DMS114 treated with DMSO at 0.1 percent for 48 hours (cell line): ENCODE results near the gene SRCAP.
"Not testable (repeated sequence)": the region's sequence is repeated elsewhere in the genome, so short reads cannot be mapped to it uniquely, and the experiment has no call there.

Source experiments
- DNase-seq: peaks from one replicate; lab custom pipeline; 2025; ENCODE audit not compliant: unreplicated experiment; lab: John Stamatoyannopoulos, UW

Gene SRCAP

DNA sequence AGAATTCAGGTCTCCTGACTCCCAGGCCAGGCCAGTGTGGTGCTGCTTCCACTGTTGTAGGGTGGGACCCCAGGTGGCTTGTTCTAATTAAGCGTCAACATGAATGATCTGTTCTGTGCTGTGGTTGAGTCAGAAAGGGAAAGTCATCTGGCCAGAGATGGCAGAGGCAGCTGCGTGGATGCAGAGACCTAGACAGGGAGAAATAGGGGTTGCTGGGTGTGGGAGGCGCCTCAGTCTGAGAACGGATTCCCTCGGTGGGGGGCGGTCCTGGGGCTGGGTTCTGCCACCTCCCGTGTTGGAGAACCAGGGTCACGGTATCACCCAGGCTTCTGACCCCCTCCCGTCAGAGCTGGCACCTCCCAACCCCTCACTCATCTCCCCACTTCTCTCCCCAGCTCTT lies 35.2 kb upstream of the SRCAP start:
- DNase-seq = no peak

DNA sequence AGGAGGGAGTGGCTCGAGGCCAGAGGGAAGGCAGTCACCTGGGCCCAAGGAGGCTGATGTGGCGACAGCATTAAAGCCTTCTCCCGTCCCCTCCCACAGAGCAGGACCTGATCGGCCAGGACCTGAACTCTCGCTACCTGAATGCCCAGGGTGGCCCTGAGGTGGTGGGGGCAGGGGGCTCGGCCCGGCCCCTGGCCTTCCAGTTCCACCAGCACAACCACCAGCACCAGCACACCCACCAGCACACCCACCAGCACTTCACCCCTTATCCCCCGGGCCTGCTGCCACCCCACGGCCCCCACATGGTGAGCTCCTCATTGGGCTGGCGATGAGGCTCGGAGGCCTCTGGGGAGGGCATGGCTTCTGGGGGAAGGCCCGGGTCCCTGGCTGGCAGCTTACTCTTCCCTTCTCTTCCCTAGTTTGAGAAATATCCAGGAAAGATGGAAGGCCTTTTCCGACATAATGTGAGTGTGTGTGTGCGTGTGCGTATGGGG lies 34.3 kb upstream of the SRCAP start:
- DNase-seq = no peak

GRCh38 chr16:30665155-30665829 lies 33.7 kb upstream of the SRCAP start:
- DNase-seq = no peak

GRCh38 chr16:30665830-30666190 lies 33.2 kb upstream of the SRCAP start:
- DNase-seq = no peak

- no peak for DNase-seq
These were observed 32.3 kb upstream of the SRCAP start for GRCh38 chr16:30666681-30667080.

GRCh38 chr16:30667361-30667905 lies 31.5 kb upstream of the SRCAP start:
- no peak for DNase-seq

GRCh38 chr16:30668393-30668792 lies 30.6 kb upstream of the SRCAP start:
- no peak for DNase-seq

DNA sequence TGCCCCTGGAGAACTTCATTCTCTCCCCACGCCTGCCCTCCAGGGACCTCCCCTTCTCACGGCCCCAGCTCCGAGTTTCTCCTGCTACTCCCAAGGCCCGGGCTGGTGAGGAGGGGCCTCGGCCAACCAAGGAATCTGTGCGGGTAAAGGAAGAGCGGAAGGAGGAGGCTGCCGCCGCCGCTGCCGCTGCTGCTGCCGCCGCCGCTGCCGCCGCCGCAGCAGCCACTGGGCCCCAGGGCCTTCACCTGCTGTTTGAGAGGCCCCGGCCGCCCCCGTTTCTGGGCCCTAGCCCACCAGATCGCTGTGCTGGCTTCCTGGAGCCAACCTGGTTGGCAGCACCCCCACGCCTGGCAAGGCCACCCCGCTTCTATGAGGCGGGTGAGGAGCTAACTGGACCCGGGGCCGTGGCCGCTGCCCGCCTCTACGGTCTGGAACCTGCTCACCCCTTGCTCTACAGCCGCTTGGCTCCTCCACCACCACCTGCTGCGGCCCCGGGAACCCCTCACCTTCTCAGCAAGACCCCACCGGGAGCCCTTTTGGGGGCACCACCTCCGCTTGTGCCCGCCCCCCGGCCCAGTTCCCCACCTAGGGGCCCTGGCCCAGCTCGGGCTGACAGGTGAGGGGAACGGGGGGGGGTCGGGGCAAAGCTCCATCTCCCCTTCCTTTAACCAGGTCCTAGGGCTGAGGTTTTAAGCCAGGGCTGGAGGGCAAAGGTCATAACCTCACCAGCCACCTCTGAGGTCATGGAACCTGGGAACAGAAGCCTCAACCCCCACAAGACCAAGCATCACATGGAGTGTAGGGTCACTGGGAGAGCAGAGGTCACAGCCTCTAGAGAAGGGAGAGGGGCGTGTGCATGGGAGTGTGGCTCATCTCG lies 29.7 kb upstream of the SRCAP start:
- DNase-seq = no peak

DNA sequence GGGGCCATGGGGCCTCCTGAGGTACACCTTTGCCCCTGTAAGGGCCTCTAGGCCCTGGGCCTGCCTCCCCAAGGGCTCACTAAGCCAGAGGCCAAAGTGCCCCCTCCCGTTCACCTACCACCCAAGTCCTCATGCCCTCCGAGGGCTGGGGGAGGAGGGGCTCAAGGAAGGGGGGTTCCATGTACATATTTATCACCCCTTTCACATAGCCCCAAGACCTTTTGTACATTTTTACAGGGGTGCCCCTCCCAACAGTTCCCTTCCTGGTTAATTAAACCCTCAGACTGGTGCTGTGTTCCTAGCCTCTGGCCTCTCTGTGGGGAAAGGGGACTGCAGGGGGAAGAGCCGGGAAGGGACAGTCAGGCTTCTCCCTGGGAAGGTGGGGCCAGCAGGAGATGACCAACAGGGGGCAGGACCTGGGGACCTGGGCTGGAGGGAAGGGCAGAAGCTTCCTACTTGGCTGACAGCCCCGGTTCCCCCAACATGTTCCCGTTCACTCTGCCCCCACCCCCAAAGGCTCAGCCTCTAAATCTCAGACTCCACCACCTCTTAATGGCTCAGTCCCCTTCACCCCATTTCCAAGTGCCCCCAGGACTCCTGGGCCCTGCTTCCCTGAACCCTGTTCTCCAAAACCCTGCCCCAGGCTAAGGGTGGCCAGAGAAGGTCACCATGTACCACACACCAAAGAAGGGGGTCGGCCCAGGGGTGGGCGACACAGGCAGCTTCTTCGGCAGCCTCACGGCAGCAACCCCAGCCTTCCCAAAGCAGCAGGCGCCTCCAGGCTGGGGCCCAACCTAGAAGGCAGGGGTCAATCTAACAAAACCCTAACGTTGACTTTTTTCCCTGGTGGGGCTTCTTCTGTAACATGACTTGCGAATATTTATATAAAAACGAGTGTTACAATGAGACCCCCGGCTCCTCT lies 28.8 kb upstream of the SRCAP start:
- no peak for DNase-seq

DNA sequence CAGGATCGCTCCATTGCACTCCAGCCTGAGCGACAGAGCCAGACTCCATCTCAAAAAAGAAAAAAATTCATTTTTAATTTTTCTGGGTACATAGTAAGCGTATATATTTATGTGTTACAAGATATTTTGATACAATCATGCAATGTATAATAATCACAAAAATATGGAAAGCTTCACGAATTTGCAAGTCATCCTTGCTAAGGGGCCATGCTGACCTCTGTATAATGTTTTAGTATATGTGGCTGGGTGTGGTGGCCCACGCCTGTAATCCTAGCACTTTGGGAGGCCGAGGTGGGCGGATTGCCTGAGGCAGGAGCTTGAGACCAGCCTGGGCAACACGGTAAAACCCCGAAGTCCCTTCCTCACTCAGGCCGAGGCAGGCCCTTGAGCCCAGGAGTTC lies 23.8 kb upstream of the SRCAP start:
- DNase-seq = no peak

- no peak for DNase-seq
These were observed 20.9 kb upstream of the SRCAP start for GRCh38 chr16:30677931-30678585.

- no peak for DNase-seq
These were observed 20.4 kb upstream of the SRCAP start for GRCh38 chr16:30678586-30678970.

GRCh38 chr16:30680326-30680725 lies 18.6 kb upstream of the SRCAP start:
- DNase-seq = no peak

DNA sequence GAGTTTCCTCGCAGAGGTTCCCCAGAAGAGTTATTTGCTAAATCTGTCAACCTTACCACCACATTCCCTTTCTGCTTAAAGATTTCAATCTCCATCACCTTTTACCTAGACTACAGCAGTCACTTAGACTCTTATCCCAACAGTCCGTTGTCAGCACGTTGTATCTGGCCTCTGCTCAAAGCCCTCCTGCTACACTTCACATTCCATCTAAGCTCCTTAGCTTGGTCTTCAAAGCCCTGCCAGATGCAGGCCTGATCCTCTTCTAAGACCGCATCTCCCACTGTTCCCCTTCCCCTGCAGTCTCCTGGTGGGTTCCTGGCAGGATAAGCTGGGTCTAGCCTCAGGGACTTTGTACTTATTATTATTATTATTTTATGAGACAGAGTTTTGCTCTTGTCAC lies 10.3 kb upstream of the SRCAP start:
- DNase-seq = no peak

- no peak for DNase-seq
These were observed 7.1 kb upstream of the SRCAP start for GRCh38 chr16:30691907-30692306.

DNA sequence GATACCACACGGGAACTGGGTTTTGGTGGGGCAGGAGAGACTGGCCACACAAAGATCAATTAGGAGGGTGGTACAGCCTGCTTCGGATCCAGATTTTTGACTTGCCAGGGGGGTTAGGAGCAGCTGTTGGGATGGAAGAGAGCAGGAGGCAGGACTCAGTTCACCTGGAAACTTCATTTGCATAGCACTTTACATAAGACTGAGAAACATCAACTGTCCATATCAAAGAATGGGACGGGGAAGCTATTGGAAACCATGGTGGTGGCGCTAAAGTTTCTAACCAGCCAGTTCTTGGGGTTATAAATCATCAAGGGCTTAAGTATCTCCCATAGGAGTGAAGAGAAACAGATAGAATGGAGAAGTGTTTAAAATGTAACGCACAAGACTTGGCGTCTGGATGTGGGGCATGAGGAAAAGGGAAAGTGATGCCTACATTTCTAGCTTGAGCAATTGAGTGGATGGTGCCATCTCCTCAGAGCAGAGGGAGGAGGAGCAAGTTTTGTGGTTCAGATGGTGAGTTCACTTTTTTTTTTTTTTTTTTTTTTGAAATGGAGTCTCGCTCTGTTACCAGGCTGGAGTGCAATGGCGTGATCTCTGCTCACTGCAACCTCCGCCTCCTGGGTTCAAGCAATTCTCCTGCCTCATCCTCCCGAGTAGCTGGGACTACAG lies 6.4 kb upstream of the SRCAP start:
- no peak for DNase-seq

- DNase-seq = no peak
These were observed 3.9 kb upstream of the SRCAP start for GRCh38 chr16:30694926-30695693.

DNA sequence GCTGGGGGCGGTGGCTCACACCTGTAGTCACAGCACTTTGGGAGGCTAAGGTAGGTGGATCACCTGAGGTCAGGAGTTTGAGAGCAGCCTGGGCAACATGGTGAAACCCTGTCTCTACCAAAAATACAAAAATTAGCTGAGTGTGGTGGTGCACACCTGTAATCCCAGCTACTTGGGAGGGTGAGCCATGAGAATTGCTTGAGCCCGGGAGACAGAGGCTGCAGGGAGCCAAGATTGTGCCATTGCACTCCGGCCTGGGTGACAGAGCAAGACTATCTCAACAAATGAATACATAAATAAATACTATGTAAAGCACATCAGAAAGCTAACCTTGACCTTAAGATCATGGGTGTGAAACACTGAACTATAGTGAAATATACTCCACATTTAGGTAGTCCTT lies 2.3 kb upstream of the SRCAP start:
- not testable (repeated sequence) for DNase-seq
